ENCODE results near the gene PARVB.
A peak's percentile ranks its signal among the peaks of the same experiment; 100 is the strongest.

The PARVB gene, protein sequence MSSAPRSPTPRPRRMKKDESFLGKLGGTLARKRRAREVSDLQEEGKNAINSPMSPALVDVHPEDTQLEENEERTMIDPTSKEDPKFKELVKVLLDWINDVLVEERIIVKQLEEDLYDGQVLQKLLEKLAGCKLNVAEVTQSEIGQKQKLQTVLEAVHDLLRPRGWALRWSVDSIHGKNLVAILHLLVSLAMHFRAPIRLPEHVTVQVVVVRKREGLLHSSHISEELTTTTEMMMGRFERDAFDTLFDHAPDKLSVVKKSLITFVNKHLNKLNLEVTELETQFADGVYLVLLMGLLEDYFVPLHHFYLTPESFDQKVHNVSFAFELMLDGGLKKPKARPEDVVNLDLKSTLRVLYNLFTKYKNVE

DNA sequence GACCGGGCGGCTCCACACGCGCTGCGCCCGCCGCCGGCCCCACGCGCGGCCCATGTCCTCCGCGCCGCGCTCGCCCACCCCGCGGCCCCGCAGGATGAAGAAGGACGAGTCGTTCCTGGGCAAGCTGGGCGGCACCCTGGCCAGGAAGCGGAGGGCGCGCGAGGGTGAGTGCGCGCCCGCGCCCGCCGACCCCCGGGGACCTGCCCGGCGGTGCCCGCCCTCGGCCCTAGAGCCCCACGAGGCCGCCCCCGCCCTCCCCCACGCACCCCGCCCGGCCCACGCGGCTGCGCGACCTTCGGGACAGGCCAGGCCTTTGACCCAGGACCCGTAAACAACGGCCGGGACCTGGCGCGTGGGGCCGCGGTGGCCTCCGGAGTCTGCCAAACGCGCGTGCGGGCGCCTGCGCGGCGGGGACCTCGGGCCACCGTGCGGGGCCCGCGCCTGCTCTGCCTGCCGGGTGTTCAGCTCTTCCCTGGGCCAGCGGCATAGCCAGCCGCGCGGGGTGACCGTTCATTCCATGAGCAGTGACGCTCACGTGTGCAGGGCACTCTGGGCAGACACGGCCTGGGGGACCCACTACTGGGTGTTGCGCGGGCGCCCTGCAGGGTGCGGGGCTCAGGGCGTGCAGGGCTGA is at the start of gene PARVB:
Gene PARVB, plus strand, starts transcription at position 15 of the 634 bp plus-strand sequence. Its CDS starts 38 bp downstream, at position 53.
- DNase-seq (ENCODE audit: low spot score in 2 of 2) (peak; percentile 20 to 66), ATAC-seq (peak; percentile 39)
- Mint-ChIP-seq H3K27ac (peak within 1 kb of the TSS; percentile 97), H3K36me3 (peaks cover 25% of the 10 kb centered on the region), H3K9me3 (no peaks in the 10 kb centered on the region), H3K4me1 (peaks cover 57% of the 10 kb centered on the region), H3K4me3 (peak within 1 kb of the TSS; percentile 85)

DNA sequence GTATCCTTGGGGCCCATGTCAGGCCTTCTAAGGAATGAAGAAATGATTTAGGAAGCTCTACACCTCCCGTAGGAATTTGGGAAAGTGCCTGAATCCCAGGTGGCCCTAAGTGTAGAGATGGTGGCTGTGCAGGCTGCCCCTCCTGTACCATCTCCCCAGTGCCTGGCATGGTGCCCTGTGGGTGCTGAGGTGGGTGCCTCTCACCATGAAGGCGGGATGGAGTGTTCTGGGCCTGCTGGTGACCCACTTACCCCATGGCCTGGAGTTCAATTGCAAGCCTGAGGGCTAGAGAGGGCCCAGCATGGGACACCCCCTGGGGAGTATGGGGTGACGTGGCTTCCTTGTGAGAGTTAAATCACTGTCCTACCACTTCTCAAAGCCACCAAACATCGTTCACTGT is 49.1 kb upstream of the PARVB start:
- Mint-ChIP-seq H3K4me3 (no peak overlapping the region), H3K9me3 (no peaks in the 10 kb centered on the region), H3K36me3 (peaks cover 97% of the 10 kb centered on the region), H3K27ac (no peak overlapping the region), H3K4me1 (no peaks in the 10 kb centered on the region)
- DNase-seq (ENCODE audit: low spot score in 2 of 2) (no peak), ATAC-seq (no peak)

DNA sequence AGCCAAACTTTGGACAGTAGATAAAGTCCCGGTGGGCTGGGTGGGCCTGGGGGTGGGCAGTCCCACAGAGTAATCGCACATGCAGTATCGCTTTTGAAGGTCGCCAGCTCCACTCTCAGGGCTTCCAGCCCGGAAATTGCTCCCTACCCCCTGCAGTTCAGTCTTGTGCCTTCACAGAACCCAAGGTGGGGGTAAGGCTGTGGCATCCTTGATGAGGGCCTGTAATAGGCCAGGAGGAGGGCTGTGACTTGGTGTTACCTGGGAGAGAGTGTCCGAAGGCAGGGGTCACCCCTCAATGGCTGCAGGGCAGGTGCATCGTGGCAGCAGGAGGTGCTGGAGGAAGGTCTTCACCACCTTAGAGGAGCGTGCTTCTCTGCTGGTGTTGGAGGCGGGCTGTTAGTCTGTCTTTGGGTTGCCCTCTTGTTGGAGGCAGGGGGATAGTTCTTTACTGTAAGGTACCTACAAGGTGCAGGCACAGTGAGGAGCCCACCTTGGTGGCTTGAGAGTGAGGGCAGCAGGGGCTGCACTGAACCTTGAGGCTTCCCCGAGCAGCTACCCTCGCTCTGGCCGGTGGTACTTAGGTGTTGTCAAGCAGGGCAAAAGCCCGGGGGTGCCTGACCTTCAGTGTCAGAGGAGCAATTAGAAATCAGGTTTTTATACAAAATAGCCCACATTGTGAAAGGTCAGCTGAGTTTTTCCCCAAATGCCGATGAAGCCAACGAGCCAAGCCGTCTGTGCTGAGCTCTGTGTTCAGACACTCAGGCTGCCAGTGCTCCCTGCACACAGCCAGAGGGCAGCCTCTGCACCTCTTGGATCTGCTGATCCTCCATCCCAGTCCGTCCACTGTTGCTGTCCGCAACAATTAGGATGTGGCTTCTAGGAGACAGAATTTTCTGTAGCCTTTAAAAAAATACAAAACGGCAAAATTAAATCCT is 47.0 kb upstream of the PARVB start:
- DNase-seq (ENCODE audit: low spot score in 2 of 2) (no peak), ATAC-seq (no peak)
- H3K4me1 Mint-ChIP-seq: no peaks in the 10 kb centered on the region
- H3K27ac Mint-ChIP-seq: no peak overlapping the region
- no peaks in the 10 kb centered on the region for H3K9me3 Mint-ChIP-seq
- no peak overlapping the region for H3K4me3 Mint-ChIP-seq
- peaks cover 97% of the 10 kb centered on the region for H3K36me3 Mint-ChIP-seq

DNA sequence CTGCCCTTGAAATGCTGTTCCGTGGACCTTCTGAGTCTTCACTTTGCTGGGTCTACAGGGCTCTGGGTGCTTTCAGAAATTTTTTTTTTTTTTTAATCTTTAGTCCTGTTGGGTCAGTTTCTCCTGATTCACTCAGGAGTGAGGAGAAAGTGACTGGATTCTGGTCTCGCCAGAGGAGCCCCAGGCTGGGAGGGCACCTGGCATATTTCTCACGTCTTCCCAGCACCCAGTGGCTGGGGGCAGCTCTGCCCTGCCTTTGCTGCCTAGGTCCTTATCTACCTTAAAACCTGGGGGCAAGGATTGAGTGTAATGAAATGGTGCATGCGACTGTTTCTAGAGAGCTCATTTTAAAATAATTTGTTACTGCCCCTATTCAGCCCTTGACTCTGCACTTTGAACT is 45.5 kb upstream of the PARVB start:
- H3K27ac Mint-ChIP-seq: no peak overlapping the region
- no peaks in the 10 kb centered on the region for H3K9me3 Mint-ChIP-seq
- peaks cover 98% of the 10 kb centered on the region for H3K36me3 Mint-ChIP-seq
- no peak overlapping the region for H3K4me3 Mint-ChIP-seq
- no peaks in the 10 kb centered on the region for H3K4me1 Mint-ChIP-seq
- DNase-seq (ENCODE audit: low spot score in 2 of 2) (no peak), ATAC-seq (no peak)

DNA sequence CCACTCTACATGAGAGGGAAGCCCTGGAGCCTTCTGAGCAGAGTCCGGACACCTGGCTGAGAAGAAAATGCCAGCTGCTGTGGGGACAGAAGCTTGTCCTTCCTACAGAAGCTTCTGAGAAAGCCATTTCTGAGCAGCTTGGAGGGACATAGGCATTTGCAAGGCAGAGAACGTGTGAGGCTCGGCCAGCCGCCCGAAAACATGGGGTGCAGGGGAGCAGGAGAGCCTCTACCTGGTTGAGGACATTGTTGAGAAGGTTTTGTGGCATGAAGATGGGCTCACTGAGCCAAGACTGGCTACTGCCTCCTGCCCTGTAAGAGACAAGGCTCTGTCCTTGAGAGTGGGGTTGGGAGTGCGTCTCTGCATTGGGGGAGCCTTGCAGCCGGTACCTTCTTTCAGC is 43.5 kb upstream of the PARVB start:
- DNase-seq (ENCODE audit: low spot score in 2 of 2): no peak
- H3K4me1 Mint-ChIP-seq: no peaks in the 10 kb centered on the region
- H3K4me3 Mint-ChIP-seq: no peak overlapping the region
- no peak for ATAC-seq
- peaks cover 100% of the 10 kb centered on the region for H3K36me3 Mint-ChIP-seq
- H3K27ac Mint-ChIP-seq: no peak overlapping the region
- no peaks in the 10 kb centered on the region for H3K9me3 Mint-ChIP-seq

DNA sequence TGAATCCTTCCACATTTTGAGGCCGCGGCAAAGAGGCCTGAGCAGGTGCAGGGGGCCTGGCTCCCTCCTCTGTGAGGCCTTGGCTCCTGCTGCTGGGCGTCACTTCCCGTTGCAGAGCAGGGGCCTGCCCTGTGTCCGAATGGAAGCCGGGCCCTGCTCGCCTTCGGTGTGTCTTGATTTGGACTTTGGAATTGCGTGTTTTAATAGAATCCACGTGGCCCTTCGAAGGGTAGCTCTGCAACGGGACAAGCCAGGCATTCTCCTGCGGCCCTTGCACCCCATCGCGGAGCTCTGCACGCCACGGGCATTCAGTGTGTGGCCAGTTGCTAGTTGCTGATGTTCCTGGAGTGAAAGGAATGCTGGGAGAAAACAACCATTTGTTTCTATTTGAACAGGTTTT is 43.1 kb upstream of the PARVB start:
- no peak for ATAC-seq

DNA sequence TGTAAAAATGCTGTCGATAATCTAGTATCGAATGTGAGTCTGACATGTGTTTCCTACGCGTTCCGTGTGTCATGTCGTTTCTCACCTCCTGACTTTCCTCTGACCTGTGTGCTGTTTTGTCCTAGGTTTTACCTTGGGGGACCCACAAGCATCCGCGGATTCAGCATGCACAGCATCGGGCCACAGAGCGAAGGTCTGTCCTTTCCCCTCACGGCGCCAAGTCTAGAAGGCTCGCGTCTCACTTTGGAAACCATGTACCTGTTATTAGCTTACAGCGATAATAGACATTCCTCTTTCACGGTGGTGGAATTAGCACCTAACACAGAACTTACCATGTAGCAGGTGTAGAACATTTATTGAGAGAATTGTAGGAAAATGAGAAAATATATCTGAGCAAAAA is 40.3 kb upstream of the PARVB start:
- no peaks in the 10 kb centered on the region for H3K9me3 Mint-ChIP-seq
- H3K27ac Mint-ChIP-seq: no peak overlapping the region
- no peak overlapping the region for H3K4me3 Mint-ChIP-seq
- ATAC-seq (no peak), DNase-seq (ENCODE audit: low spot score in 2 of 2) (no peak)
- peaks cover 100% of the 10 kb centered on the region for H3K36me3 Mint-ChIP-seq
- no peaks in the 10 kb centered on the region for H3K4me1 Mint-ChIP-seq

More for the DNA sequence above, 43.1 kb upstream of the PARVB start:
- Mint-ChIP-seq H3K36me3 (peaks cover 100% of the 10 kb centered on the region), H3K9me3 (no peaks in the 10 kb centered on the region), H3K27ac (no peak overlapping the region), H3K4me1 (no peaks in the 10 kb centered on the region), H3K4me3 (no peak overlapping the region)
- DNase-seq (ENCODE audit: low spot score in 2 of 2): no peak

DNA sequence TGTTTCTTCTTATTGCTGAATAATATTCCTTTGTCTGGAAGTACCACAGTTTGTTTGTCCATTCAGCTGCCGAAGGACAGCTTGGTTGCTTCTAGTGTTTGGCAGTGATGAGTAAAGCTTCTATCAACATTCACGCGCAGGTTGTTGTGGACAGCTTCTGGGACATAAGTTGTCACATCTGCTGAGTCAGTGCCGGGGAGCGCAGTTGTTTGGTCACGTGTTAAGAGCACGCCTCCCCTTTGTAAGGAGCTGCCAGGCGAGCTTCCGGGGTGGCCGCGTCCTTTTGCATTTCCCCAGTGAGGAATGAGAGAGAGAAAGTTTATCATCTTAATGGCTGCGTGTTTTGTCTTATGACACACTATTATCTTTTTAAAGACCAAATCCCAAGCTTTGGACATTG is 38.6 kb upstream of the PARVB start:
- no peaks in the 10 kb centered on the region for H3K4me1 Mint-ChIP-seq
- no peak overlapping the region for H3K27ac Mint-ChIP-seq
- no peak for ATAC-seq
- DNase-seq (ENCODE audit: low spot score in 2 of 2): no peak
- no peaks in the 10 kb centered on the region for H3K9me3 Mint-ChIP-seq
- peaks cover 100% of the 10 kb centered on the region for H3K36me3 Mint-ChIP-seq
- H3K4me3 Mint-ChIP-seq: no peak overlapping the region

DNA sequence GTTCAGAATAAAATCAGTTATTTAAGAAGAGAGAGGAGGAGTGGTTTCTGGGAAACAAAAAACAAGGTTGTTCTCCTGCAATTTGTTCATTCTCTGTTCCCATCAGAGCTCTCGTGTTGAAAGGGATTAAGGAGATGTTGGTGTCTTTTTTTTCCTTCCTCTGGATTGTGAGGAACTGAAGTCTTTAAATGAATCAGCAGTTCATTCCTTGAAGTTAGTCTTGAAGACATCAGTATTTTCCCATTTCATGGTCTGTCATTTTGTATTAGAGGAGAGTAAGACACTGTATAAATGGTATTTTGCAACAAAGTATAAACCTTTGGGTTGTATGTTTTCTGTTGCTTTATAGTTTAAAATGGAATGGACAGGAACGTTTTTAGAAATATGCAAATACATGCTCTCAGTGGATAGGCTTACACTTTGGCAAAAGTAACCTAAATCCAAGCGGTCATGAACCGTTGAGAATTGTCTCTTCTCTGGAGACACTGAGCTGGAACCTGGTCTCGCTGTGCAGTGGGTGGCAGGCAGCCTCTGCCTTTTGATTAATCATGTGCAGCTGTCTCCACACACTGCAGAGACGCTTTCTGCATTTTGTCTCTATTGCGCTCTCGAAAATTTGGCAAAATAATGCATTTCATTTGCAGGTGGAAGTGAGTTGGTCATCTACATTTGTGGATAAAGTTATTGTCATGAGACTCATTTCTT is 35.8 kb upstream of the PARVB start:
- Mint-ChIP-seq H3K4me3 (no peak overlapping the region), H3K9me3 (no peaks in the 10 kb centered on the region), H3K27ac (no peak overlapping the region), H3K4me1 (peaks cover 5% of the 10 kb centered on the region), H3K36me3 (peaks cover 100% of the 10 kb centered on the region)
- ATAC-seq (no peak), DNase-seq (ENCODE audit: low spot score in 2 of 2) (no peak)

DNA sequence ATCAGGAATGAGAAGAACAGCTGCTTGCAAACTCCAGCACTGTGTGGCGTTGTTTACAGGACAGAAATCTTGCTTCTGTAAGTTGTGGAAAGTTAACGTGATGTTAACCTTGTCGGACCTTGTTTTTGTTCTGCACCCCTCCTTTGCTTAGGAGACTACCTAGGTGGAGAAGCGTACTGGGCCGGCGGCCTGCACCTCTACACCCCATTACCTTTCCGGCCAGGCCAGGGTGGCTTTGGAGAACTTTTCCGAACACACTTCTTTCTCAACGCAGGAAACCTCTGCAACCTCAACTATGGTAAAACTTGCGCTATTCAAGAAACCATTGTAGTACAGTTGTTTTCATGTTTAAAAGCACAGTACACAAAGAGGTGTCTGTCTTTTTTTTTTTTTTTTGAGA is 35.1 kb upstream of the PARVB start:
- Mint-ChIP-seq H3K9me3 (no peaks in the 10 kb centered on the region), H3K4me1 (peaks cover 11% of the 10 kb centered on the region), H3K36me3 (peaks cover 98% of the 10 kb centered on the region), H3K27ac (no peak overlapping the region), H3K4me3 (no peak overlapping the region)
- no peak for ATAC-seq
- DNase-seq (ENCODE audit: low spot score in 2 of 2): no peak

DNA sequence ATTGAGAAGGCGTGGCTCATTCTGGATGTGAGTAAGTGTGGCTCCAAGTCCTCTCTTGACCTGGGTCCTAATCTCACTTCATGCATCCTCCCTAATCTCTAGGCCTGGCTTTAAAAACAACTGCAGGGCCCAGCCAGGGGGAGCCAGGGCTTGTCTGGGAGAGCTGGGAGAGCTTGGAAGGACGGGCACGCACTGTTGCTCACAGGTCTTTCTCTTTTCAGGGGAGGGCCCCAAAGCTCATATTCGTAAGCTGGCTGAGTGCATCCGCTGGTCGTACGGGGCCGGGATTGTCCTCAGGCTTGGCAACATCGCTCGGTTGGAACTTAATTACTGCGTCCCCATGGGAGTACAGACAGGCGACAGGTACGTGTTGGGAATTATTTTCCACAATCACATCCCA is 34.1 kb upstream of the PARVB start:
- Mint-ChIP-seq H3K4me1 (peaks cover 14% of the 10 kb centered on the region), H3K4me3 (no peak overlapping the region), H3K36me3 (peaks cover 94% of the 10 kb centered on the region), H3K9me3 (no peaks in the 10 kb centered on the region), H3K27ac (peak overlapping the region; percentile 21)
- ATAC-seq (no peak), DNase-seq (ENCODE audit: low spot score in 2 of 2) (no peak)

DNA sequence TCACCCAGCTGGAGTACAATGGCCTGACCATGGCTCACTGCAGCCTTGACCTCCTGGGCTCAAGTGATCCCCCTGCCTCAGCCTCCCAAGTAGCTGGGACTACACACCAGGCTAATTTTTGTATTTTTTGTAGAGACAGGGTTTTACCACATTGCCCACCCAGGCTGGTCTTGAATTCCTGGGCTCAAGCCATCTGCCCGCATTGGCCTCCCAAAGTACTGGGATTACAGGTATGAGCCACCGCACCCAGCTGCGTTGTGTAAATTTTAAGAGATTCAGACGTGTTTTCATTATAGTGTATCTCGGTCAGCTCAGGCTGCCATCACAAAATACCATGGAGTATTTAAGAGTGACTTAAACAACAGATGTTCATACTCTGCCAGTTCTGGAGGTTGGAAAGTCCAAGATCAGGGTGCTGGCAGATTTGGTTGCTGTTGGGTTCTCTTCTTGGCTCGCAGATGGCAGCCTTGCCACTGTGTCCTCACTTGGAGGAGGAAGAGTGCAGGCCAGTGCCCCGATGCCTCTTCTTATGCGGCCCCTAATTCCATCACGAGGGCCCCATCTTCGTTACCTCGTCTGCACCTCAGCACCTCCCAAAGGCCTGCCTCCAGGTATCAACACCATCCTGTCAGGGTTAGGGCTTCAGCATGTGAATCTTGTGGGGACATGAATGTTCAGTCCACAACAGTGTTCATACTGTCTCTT is 32.6 kb upstream of the PARVB start:
- Mint-ChIP-seq H3K4me1 (peaks cover 28% of the 10 kb centered on the region), H3K27ac (no peak overlapping the region), H3K9me3 (no peaks in the 10 kb centered on the region), H3K36me3 (peaks cover 86% of the 10 kb centered on the region), H3K4me3 (no peak overlapping the region)
- ATAC-seq: no peak
- no peak for DNase-seq (ENCODE audit: low spot score in 2 of 2)

DNA sequence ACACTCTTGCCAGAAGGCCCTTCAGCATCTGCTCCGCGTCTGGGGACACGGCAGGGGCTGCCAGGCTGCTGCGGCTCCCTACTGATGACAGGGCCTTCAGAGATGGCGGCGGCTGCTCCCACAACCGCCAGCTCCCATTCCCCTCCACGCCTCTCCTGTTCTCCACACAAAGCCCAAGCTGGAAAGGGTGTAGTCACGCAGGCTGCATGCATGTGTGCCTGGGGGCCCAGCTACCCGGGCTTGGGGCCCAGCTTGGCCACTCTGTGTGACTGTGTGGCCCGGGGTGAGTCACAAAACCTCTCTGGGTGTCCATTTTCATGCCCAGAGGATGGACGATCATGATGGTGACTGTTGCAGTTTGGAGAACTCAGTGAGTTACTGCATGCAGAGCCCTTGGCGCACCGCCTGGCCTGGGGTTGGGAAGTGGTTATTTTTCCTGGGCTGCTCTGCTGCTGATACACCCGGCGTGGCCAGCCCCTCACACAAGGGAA is 31.7 kb upstream of the PARVB start:
- ATAC-seq (no peak), DNase-seq (ENCODE audit: low spot score in 2 of 2) (no peak)
- Mint-ChIP-seq H3K4me3 (no peak overlapping the region), H3K36me3 (peaks cover 86% of the 10 kb centered on the region), H3K4me1 (peaks cover 36% of the 10 kb centered on the region), H3K27ac (no peak overlapping the region), H3K9me3 (no peaks in the 10 kb centered on the region)

DNA sequence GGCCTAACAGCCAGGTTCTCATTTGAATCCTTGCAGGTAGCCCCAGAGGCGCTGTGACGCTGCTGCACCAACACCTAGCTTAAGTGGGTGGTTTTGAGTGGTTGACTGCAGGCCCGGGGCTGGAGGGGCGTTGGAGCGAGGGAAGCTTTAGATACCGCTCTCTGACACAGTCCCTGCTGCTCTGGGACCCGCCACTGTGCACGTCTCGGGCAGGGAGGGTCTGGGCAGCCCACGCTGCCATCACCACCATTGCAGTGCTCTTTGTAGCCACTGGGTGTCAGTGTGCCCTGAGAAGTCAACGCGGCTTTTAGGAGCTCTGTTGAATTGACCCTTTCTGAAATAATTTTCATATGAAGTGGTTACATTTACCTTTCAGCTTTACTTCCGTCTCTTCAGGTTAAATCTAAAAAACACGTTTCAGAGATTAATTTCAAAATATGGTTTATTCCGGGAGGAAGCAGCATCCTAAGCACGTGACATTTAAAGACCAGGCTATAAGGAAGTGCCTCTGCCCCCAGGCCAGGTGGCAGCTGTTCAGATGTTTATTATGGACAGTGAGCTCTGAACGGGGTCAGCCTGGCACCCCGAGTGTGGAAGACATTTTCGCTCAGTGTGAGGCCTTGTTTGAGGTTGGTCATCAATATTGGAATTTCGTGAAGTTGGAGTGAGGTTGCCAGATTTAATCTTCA is 30.9 kb upstream of the PARVB start:
- Mint-ChIP-seq H3K4me3 (no peak overlapping the region), H3K27ac (peak overlapping the region; percentile 94), H3K36me3 (peaks cover 86% of the 10 kb centered on the region), H3K4me1 (peaks cover 36% of the 10 kb centered on the region), H3K9me3 (no peaks in the 10 kb centered on the region)
- ATAC-seq (peak; percentile 73), DNase-seq (ENCODE audit: low spot score in 2 of 2) (peak; percentile 41 to 77)
